EL (cell line): ENCODE measurements around the gene CAND2.
"Not testable (repeated sequence)": the region's sequence is repeated elsewhere in the genome, so short reads cannot be mapped to it uniquely, and the experiment has no call there.

ENCODE experiments used
- DNase-seq: peaks from one replicate; pipeline ENCODE4 v3.0.0-alpha.2; 2016

CAND2 gene

DNA sequence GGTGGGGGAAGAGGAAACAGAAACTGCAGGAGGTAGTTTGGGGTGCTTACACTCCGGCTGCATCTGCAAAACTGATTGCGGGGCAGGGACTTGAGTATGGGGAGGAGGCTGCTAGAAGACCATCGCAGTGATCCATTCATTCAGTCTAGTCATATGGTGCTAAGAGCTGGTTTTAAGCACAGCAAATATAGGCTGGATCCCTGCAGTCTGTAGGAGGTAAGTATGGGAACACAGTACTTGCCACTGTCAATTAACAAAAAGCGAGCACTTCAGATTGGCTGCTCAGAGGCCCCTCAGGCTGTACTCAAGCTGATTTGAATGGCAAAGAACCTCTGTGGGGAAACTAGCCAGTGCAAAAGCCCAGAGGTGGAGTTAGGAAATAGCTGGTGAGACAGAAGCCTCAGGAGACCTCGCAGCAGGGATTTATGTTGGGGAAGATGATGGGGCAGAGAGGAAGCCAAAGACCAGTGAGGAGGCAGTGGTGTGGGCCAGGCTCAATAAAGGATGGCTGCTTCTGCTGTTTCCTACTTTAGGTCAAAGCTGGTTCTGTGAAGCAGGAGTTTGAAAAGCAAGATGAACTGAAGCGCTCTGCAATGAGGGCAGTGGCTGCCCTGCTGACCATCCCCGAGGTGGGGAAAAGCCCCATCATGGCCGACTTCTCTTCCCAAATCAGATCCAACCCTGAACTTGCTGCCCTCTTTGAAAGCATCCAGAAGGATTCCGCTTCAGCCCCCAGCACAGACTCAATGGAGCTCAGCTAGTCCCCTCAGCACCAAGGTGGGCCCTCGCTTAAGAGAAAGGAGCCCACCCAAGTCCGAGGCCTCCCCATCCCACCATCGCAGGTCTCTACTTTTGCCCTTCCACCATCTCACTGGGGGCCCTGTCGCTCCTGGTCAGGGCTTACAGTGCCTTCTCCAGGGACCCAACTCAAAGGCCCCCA is 37.0 kb downstream of the CAND2 start:
- DNase-seq, result peak; percentile 13

DNA sequence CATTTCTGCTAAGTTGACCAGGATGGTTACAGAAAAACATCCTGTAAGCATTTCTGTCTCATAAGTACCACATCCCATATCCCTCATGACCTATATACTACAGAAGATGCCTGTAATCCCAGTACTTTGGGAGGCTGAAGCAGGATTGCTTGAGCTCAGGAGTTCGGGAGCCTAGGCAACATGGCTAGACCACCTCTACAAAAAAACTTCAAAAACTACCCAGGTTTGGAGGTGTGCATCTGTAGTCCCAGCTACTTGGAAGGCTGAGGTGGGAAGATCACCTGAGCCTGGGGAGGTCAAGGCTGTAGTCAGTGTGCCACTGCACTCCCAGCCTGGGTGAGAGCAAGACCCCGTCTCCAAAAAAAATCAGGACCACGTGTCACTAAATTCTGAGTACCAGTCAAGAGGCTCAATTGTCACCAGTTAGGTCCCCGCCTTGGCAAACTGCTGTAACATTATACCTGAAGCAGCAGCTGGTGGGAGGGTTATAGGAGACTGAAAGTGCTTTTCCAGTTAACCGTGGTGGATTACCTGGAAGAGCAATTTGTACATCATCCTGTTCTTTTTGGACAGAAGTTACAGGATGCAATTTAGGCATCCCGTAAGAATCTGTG is 38.7 kb downstream of the CAND2 start:
- DNase-seq, result no peak

DNA sequence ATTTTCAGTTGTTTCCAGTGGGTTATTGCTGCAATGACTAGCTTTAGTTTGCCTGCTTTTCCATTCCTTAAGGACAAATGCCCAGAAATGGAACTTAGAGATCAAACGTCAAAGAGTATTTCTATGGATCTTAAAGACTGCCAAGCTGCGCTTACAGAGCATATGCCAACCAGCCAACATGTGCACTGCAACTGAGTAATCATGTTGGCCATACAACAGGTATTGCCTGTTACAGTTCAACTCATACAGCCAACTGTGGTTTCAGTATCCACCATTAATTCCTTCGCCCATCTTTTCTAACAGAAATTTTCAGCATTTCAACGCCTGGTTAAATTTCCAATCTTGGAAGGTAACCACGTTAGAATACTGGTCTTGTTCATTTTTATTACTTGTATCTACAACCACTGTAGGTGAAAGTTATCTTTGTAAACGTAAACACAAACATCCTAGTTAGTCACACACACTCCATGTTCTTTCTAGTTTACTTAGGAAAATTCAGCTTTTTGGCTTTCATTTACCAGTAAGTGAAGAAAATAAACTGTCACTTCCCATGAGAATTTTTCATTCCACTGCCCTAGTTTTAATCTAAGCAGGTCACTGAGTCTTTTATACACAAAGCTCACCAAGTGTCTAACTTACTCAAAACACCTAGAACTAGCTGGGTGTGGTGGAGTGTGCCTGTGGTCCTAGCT is 41.0 kb downstream of the CAND2 start:
- no peak for DNase-seq

DNA sequence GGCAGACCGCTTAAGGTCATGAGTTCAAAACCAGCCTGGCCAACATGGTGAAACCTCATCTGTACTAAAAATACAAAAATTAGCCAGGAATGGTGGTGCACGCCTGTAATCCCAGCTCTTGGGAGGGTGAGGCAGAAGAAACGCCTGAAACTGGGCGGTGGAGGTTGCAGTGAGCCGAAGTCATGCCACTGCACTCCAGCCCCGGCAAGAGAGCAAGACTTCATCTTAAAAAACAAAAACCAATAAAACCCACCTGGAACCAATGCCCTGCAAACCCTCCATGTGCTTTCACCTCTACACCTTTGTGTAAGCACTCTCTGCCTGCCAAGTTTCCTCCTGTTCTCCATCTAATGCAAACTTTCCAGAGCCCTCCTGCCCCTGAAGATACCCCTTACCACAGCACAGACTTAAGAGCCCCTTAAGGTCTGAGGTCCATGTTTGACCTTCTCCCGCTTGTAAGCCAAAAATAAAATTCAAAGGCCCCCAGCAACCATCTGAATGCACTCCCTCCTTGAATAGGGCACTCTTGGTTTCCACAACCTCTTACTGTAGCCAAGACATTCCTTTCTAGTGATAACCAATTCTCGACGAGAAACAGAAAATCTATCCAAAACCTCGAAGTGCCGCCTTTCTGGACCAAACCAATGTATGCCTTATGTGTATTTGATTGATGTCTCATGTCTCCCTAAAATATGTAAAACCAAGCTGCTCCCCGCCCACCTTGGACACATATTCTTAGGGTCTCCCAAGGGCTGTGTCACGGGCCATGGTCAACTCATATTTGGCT is 41.9 kb downstream of the CAND2 start:
- peak; percentile 33 for DNase-seq

DNA sequence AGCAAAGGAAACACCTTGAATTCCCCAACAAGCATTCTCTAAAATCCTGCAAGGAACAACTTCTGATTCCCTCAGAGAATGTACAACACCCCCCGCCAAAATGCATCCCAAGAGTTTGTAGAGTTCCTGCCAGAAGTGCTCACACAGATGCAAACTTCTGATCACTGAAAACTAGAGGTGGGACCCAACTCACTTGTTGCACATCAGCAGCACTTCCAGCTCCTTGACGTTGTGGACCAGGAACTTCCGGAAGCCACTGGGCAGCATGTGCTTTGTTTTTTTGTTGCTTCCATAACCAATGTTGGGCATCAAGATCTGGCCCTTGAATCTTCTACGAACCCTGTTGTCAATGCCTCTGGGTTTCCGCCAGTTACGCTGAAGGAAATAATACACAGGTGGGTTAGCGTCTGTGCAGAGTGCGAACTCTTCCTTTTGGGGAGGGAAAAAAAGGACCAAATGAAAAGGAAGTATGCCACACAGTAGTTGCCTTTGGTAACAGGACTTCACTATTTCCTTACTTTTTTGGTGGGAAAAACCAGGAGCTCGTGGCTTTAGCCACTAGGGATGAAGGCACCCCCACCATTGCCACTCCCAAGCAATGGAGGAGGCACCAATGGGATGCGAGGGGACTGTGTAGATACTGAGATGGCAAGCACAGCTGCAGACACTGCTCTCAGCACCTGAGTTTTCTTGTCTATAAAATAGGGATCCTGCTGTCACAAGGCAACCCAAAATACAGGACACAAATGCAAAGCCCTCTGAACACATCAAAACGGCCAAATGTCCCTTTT is 42.9 kb downstream of the CAND2 start:
- DNase-seq, result peak; percentile 9

DNA sequence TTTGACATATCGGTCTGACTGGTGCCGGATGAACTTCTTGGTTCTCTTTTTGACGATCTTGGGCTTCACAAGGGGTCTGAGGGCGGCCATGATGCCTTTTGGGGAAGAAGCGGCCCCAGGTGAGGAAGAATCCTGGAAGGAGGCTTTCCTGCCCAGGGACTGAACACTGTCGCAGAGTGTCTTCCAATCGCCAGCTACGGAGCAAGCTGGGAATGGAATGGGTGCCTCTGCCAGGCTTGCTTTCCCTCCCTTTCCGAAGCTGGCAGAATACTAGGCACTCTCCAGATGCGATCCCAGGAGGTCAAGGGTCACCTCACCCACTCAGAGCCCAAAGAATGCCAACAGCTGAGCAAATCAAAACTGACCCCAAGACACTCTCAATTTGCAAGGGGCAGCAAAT is 43.7 kb downstream of the CAND2 start:
- not testable (repeated sequence) for DNase-seq

DNA sequence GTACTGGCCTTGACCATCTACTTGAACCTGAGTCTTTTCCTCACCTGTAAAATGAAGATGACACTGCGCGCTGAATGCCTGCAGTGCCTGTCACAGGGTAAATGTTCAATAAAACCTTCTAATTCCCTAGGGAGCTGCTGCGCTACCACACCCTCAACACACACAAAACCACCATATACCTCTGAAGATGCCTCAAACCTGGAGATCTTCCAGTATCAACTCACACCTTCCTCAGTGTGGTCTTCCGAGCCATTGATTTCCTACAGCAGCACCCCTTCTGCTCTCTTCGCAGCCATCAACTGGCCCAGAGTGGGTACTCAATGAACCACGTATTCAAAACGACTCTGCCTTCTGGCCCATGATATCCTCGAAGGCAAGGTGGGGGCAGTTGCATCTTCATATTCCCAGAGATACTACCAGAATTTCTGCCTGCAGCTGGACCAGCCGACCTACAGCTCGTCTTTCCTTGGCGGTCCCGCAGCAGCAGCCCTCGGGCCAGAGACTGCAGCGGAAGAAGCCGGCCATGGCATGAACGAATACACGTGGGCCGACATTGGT is 44.2 kb downstream of the CAND2 start:
- DNase-seq, result peak; percentile 7

DNA sequence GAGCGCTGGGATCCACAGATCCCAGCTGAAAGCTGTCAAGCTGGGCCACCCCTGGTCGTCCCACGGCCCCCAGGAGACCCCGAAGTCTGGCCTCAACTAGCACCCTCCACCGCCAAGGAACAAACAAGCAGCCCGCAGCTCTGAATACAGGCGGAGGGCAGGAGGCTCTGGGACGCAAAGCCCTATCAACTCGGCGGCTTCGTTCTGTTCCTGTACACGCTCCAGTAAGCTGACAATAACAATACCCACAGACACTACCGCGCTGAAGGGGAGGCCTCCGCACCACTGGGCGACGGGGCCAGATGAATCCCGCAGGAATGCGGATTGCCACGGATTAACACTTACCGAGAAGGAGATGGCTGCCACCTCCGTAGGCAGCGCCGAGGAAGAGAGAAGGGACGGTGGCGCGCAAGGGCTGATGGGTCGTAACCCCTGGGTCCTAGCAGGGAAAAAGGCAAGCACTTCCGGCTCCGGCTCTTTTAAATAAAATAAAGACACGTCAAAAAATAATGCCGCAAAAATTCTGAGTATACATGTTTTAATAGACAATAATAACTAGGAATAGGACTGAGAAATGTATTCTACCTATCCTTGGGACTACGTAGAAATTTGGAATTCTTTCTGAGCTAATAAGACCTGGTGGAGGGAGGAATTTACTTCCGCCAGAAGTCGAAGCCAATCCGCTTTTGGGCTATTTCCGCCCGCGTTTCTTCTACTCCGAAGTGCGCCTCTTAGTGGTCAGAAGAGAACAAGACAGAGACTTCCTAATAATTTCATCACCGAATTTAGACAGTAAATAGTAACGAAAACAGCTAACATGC is 44.9 kb downstream of the CAND2 start, which contains the start of gene RPL32:
Gene RPL32, minus strand, starts transcription at position 417 of the 821 bp plus-strand sequence. CDS start 1,328 bp downstream, outside the sequence.
- DNase-seq, result peak; percentile 94

DNA sequence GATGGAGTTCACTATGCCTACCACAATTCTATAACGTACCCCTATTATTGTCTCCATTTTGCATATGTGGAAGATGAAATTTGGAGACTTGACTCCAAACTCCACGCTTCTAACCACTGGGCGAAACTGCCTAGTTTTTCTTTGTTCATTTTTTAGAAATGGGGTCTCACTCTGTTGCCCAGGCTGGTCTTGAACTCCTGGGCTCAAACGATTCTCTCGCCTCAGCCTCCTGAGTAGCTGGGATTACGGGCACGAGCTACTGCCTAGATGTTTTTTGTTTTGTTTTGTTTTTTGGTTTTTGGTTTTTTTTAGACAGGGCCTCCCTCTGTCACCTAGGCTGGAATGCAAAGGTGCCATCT is 45.5 kb downstream of the CAND2 start:
- DNase-seq, result no peak

DNA sequence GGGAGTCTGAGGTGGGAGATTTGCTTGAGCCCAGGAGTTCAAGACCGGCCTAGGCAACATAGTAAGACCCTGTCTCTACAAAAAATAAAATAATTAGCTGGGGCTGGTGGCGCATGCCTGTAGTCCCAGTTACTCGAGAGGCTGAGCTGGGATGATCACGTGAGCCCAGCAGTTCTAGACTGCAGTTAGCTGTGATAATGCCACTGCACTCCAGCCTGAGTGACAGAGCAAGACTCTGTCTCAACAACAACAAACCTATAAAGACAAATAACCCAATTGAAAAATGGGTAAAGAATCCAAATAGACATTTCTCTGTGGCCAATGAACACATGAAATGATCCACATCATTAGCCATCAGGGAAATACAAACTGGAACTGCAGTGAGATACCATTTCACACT is 46.0 kb downstream of the CAND2 start:
- DNase-seq, result no peak

DNA sequence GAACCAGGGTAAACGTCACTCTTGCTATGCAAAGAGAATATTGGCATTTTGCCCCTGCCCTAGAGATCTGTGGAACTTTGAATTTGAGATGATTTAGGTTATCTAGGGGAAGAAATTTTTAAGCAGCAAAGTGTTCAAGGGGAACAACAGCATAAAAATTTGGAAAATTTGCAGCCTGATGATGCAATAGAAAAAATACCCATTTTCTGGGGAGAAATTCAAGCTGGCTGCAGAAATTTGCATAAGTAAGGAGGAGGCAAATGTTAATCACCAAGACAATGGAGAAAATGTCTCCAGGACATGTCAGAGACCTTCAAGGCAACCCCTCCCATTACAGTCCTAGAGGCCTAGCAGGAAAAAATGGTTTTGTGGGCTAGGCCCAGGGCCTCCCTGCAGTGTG is 49.3 kb downstream of the CAND2 start:
- no peak for DNase-seq

DNA sequence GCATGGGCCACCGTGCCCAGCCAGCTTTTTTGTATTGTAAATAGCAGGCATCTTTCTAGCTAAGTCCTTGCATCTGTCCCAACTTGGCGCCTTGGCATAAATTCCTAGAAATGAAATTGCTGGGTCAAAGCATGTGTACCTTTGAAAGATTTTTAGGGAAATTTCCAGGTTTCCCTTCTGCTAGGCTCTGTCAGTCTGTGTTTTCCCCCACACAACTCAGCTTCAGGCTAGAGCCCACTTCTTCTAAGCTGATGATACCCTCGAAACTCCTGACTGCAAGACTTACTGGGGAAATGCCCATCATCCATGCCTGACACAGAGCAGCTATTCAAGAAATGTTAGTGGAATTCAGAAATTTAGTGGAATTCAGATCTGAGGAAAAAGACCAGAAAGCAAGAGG is 55.7 kb downstream of the CAND2 start:
- DNase-seq, result no peak

DNA sequence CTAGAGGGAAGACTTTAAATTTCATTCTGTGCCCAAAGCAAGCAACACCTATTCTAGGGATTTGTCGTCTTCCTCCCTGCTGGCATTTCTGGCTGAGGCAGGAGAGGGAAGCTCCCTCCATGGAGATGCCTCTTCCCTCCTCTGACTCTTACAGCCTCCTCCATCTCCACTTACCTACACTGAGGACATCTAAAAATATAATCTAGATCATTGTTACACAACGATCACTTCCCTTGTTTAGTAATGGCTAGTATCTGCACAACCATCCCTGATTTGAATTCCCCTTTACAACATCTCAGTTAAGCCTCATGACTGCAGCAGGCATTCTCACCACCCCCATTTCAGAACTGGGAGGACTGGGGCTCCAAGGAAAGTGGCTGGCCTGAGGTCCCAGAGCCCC is 57.4 kb downstream of the CAND2 start:
- not testable (repeated sequence) for DNase-seq

DNA sequence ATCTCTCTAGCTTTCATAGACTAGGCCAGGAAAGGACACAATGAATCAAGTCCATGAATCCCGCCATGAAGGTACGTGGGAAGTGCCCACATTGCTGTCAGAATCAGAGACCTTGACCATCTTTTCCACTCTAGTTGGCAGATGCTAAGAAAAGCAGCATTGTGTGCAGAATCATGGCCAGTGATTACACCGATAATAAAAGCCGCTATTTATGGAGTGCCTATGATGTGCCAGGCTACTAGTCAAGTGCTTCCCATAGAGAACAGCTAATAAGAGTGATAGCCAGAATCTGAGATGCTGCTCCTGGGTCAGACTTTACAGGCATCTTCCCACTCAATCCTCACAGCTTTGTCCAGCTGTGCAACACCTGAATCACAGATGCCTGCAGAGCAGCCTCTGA is 58.1 kb downstream of the CAND2 start:
- no peak for DNase-seq

DNA sequence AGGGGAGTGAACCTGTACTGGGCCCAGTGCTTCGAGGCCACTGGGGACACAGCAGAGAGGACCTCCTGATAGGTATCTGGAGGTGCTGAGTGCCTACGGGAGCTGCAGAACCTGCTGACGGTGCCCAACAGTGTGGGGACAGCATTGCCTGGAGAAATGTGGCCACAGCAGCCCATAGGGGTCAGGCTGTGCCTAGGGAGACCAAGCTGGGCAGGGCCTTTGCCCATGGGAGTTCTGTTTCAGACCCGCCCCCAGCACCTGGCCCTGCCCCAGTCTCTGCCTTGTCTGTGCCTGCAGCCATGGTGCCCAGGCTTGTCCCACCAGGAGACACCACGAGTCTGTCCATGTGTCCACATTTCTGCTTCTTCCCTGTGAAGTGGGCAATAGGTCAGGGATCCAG is 60.1 kb downstream of the CAND2 start:
- DNase-seq, result no peak

DNA sequence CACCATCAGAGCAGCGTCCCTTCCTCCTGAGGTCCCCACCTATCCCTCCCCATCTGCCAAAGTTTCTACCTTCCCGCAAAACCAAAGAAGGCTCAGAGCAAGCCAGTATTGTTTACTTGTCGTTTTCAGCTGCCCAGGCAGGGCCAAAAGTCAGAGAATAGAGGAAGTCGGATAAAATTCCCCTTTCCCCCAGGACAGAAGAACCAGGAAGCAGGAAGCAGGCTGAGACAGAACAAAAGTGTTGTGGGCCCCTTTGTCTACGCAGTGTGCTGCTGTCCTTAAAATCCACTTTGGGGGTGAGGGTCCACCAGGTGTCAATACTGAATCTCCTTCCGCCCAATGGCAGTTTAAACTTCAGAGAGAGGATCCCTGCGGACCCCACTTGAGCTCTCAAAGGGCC is 63.4 kb downstream of the CAND2 start:
- no peak for DNase-seq

DNA sequence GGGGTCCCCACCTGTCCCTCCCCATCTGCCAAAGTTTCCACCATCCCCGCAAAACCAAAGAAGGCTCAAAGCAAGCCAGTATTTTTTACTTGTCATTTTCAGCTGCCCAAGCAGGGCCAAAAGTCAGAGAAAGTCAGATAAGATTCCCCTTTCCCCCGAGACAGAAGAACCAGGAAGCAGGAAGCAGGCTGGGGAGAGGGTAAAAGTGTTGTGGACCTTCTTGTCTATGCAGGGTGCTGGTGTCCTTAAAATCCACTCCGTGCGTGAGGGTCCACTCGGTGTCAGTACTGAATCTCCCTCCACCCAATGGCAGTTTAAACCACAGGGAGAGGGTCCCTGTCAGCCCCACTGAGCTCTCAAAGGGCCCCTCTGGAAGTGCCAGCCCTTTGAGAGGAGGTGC is 65.1 kb downstream of the CAND2 start:
- DNase-seq, result no peak

DNA sequence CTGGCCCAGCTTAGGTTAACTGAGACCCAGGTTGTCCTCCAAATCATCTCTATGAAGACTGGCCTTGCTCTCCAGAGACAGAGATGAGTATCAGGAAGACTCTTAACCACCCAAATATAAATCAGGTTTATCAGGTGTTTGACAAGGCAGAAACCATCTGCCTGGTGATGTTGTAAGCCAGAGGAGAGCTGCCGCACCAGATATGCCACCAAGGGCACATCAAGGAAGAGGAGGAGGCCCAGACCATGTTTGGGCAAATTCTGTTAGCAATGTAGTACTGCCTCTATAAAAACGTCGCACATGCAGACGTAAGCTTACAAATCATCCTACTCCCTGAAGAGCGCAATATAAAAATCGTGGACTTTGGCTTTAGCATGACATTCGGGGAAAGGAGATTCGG is 65.9 kb downstream of the CAND2 start:
- DNase-seq, result no peak

DNA sequence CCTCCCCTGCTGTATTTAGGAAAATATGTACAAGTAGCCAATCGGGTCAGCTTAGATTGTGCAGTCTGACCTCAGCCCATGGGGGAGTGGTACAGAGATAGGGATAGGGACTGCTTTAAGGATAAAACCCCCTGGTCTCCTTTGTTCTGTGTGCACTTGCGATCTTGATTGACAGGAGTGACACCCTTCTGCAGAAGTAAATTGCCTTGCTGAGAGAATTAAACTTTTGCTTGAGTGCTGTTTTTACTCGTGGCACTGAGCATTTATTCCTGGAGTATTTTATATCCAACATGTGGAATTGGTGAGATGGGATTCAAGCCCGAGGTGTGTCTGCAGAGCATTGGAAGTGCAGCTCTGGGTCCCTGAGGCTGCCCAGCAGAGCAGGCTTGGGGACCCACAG is 68.8 kb downstream of the CAND2 start:
- no peak for DNase-seq

DNA sequence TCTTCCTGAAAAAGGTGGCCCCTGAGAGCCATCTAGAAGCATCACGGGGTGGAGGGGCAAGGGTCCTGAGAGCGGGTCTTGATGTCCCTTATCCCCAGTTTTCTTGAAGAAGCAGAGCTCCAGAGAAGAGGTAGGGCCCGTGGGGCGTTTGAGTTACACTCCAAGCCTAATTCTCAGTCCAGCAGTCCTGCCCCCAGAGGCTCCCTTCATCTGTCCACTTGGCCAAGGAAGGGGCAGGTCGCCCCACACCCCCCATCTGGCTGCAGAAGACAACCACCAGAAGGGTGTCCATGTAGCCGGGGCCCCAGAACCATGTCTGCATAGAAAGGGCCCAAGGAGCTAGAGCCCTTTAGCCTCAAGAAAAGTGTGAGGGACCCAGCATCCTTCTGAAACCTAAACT is 70.4 kb downstream of the CAND2 start:
- no peak for DNase-seq
